Activated CD4-positive, alpha-beta T cell treated with anti-CD3 and anti-CD28 coated beads for 36 hours (primary cell): ENCODE data around the gene ABCG4. TPM values are rescaled to one million over a fixed set of nuclear protein-coding genes. Genes with fewer than 3 reads are reported as not detected.

Source experiments
- ATAC-seq: fragments of 200-7000 bp; cut with Tn5 transposase; one replicate; pipeline ENCODE4 v1.10.0; 2021; ENCODE audit warnings: mild to moderate bottlenecking, moderate library complexity
- CTCF ChIA-PET: fragments of 350-600 bp; sonication (Branson Sonifier 250); formaldehyde crosslinking; loops from one replicate; lab custom pipeline; 2021; ENCODE audit warnings: antibody characterized with exemption; lab: Charles Lee
- POLR2A ChIA-PET: fragments of 350-600 bp; sonication (Branson Sonifier 250); formaldehyde crosslinking; loops from one replicate; lab custom pipeline; 2021; ENCODE audit warnings: antibody characterized with exemption, inconsistent platforms; lab: Charles Lee
- DNase-seq: peaks from one replicate; pipeline ENCODE4 v3.0.0-alpha.2; 2020
- H3K27ac Mint-ChIP-seq: one replicate; pipeline ENCODE4 v1.8.0; 2021; ENCODE audit warnings: mixed read lengths
- H3K27me3 Mint-ChIP-seq: one replicate; pipeline ENCODE4 v1.8.0; 2021; ENCODE audit warnings: mixed read lengths
- H3K36me3 Mint-ChIP-seq: one replicate; pipeline ENCODE4 v1.8.0; 2021; ENCODE audit warnings: low read depth, mixed read lengths
- H3K4me1 Mint-ChIP-seq: one replicate; pipeline ENCODE4 v1.8.0; 2021; ENCODE audit warnings: mixed read lengths
- H3K4me3 Mint-ChIP-seq: one replicate; pipeline ENCODE4 v1.8.0; 2021; ENCODE audit warnings: mild to moderate bottlenecking, moderate library complexity, mixed read lengths
- H3K9me3 Mint-ChIP-seq: one replicate; pipeline ENCODE4 v1.8.0; 2021; ENCODE audit warnings: low read depth, mixed read lengths
- intact Hi-C, 2 experiments: fragments of 100-400 bp; cut with DNase I in 1 of 2; cut with micrococcal nuclease in 1 of 2; formaldehyde crosslinking; loops; one replicate each; pipeline versions ENCODE4 v1.14.2 to v1.15.1; 2022 to 2024; cut with DNase I, micrococcal nuclease
- total RNA-seq, 2 experiments: library from RNA; stranded (reverse); gene quantifications; one replicate each; pipeline ENCODE4 v1.2.3, GENCODE V29; 2021

ABCG4 gene
- total RNA-seq, 2 experiments from 2014 or later: not detected

GRCh38 chr11:119167933-119168332 is 19.1 kb downstream of the ABCG4 start:
- Mint-ChIP-seq H3K36me3 (no peaks in the 10 kb centered on the region), H3K4me1 (peaks cover 11% of the 10 kb centered on the region), H3K27ac (no peak overlapping the region), H3K27me3 (no peaks in the 10 kb centered on the region), H3K9me3 (no peaks in the 10 kb centered on the region), H3K4me3 (peak overlapping the region; percentile 88)
- ChIA-PET CTCF (interaction anchor here (1.4 to 1.5 kb wide), 2 partner anchors 15 to 28 kb away, joined by 3 to 5 read pairs; no protein-coding TSS in a partner anchor), POLR2A (no interaction called here)
- DNase-seq (peak; percentile 37), ATAC-seq (no peak)
- intact Hi-C loops: loop anchor here (1.0 to 5.0 kb wide), 7 partner anchors 29 to 155 kb away; partner anchors contain the start of gene HINFP (in 2 of the 2)

GRCh38 chr11:119168471-119169281 is 19.8 kb downstream of the ABCG4 start, which contains the start of gene NLRX1:
Gene NLRX1, plus strand, starts transcription at chr11:119168725. Its CDS starts 2,679 bp downstream, at chr11:119171404.
- ChIA-PET CTCF (interaction anchor here (0.6 to 2.9 kb wide), 25 partner anchors 9 to 1022 kb away, joined by 3 to 24 read pairs (median 3); partner anchors contain the start of genes C2CD2L, NHERF4, USP2 and VPS11), POLR2A (interaction anchor here (0.6 to 1.3 kb wide), 7 partner anchors 14 to 376 kb away, joined by 3 to 8 read pairs (median 3); partner anchors contain the start of genes C2CD2L, DPAGT1, HMBS and NHERF4)
- DNase-seq (peak; percentile 93), ATAC-seq (peak; percentile 94)
- Mint-ChIP-seq H3K4me3 (peak within 1 kb of the TSS; percentile 88), H3K4me1 (peaks cover 11% of the 10 kb centered on the region), H3K27ac (peak within 1 kb of the TSS; percentile 90), H3K36me3 (no peaks in the 10 kb centered on the region), H3K27me3 (no peaks in the 10 kb centered on the region), H3K9me3 (no peaks in the 10 kb centered on the region)
- intact Hi-C loops: loop anchor here (1.0 to 5.0 kb wide), 8 partner anchors 28 to 155 kb away; partner anchors contain the start of gene HINFP (in 2 of the 2)

GRCh38 chr11:119169282-119169719 is 20.4 kb downstream of the ABCG4 start:
- Mint-ChIP-seq H3K36me3 (no peaks in the 10 kb centered on the region), H3K4me1 (peaks cover 11% of the 10 kb centered on the region), H3K27ac (peak overlapping the region; percentile 90), H3K9me3 (no peaks in the 10 kb centered on the region), H3K27me3 (no peaks in the 10 kb centered on the region), H3K4me3 (peak overlapping the region; percentile 88)
- ChIA-PET POLR2A (interaction anchor here (0.6 to 1.3 kb wide), 7 partner anchors 13 to 377 kb away, joined by 3 to 8 read pairs (median 3); partner anchors contain the start of genes C2CD2L, DPAGT1, HMBS and NHERF4), CTCF (interaction anchor here (0.6 to 2.9 kb wide), 25 partner anchors 9 to 1023 kb away, joined by 3 to 24 read pairs (median 3); partner anchors contain the start of genes C2CD2L, NHERF4, USP2 and VPS11)
- ATAC-seq (peak; percentile 71), DNase-seq (peak; percentile 71)
- intact Hi-C loops: loop anchor here (1.0 to 5.0 kb wide), 4 partner anchors 28 to 74 kb away; partner anchors contain the start of gene HINFP (in 1 of the 2)

- Mint-ChIP-seq H3K4me3 (no peak overlapping the region), H3K27me3 (no peaks in the 10 kb centered on the region), H3K4me1 (peaks cover 19% of the 10 kb centered on the region), H3K36me3 (peaks cover 3% of the 10 kb centered on the region), H3K27ac (no peak overlapping the region), H3K9me3 (no peaks in the 10 kb centered on the region)
- no peak for ATAC-seq
- no peak for DNase-seq
- POLR2A ChIA-PET: no interaction called here
- intact Hi-C loops: no loop called here
- CTCF ChIA-PET: no interaction called here
Measured at GRCh38 chr11:119172513-119172912, 23.7 kb downstream of the ABCG4 start.

GRCh38 chr11:119173453-119173852 is 24.6 kb downstream of the ABCG4 start:
- H3K27me3 Mint-ChIP-seq: no peaks in the 10 kb centered on the region
- DNase-seq (no peak), ATAC-seq (no peak)
- intact Hi-C loops: no loop called here
- no peak overlapping the region for H3K27ac Mint-ChIP-seq
- peaks cover 23% of the 10 kb centered on the region for H3K4me1 Mint-ChIP-seq
- no peak overlapping the region for H3K4me3 Mint-ChIP-seq
- peaks cover 3% of the 10 kb centered on the region for H3K36me3 Mint-ChIP-seq
- ChIA-PET CTCF (interaction anchor here (0.6 kb wide), 1 partner anchor 1448 kb away, joined by 4 read pairs; no protein-coding TSS in a partner anchor), POLR2A (no interaction called here)
- H3K9me3 Mint-ChIP-seq: no peaks in the 10 kb centered on the region

- POLR2A ChIA-PET: no interaction called here
- DNase-seq: no peak
- Mint-ChIP-seq H3K27me3 (no peaks in the 10 kb centered on the region), H3K36me3 (peaks cover 6% of the 10 kb centered on the region), H3K27ac (no peak overlapping the region), H3K4me3 (no peak overlapping the region), H3K9me3 (no peaks in the 10 kb centered on the region), H3K4me1 (peaks cover 16% of the 10 kb centered on the region)
- CTCF ChIA-PET: interaction anchor here (0.5 to 1.8 kb wide), 4 partner anchors 21 to 31 kb away, joined by 3 to 5 read pairs (median 4); partner anchors contain the start of gene CBL
- intact Hi-C loops: no loop called here
- ATAC-seq: peak; percentile 82
Measured at GRCh38 chr11:119175493-119176077, 26.7 kb downstream of the ABCG4 start.

GRCh38 chr11:119178166-119178680 is 29.4 kb downstream of the ABCG4 start:
- Mint-ChIP-seq H3K27me3 (no peaks in the 10 kb centered on the region), H3K36me3 (peaks cover 9% of the 10 kb centered on the region), H3K4me1 (peaks cover 16% of the 10 kb centered on the region), H3K9me3 (no peaks in the 10 kb centered on the region), H3K4me3 (no peak overlapping the region), H3K27ac (no peak overlapping the region)
- CTCF ChIA-PET: interaction anchor here (0.7 kb wide), 2 partner anchors 23 to 564 kb away, joined by 3 read pairs; no protein-coding TSS in a partner anchor
- ATAC-seq: no peak
- no peak for DNase-seq
- POLR2A ChIA-PET: interaction anchor here (0.7 kb wide), 1 partner anchor 68 kb away, joined by 6 read pairs; no protein-coding TSS in a partner anchor
- intact Hi-C loops: no loop called here

- Mint-ChIP-seq H3K9me3 (no peaks in the 10 kb centered on the region), H3K4me1 (peaks cover 17% of the 10 kb centered on the region), H3K4me3 (no peak overlapping the region), H3K36me3 (peaks cover 10% of the 10 kb centered on the region), H3K27me3 (no peaks in the 10 kb centered on the region), H3K27ac (no peak overlapping the region)
- ATAC-seq (no peak), DNase-seq (no peak)
- CTCF ChIA-PET: interaction anchor here (0.6 kb wide), 1 partner anchor 20 kb away, joined by 3 read pairs; no protein-coding TSS in a partner anchor
- POLR2A ChIA-PET: no interaction called here
- intact Hi-C loops: no loop called here
Measured at GRCh38 chr11:119179342-119179741, 30.5 kb downstream of the ABCG4 start.

GRCh38 chr11:119179983-119180382 is 31.1 kb downstream of the ABCG4 start:
- ATAC-seq: no peak
- Mint-ChIP-seq H3K36me3 (peaks cover 15% of the 10 kb centered on the region), H3K27me3 (no peaks in the 10 kb centered on the region), H3K4me3 (no peak overlapping the region), H3K27ac (no peak overlapping the region), H3K4me1 (peaks cover 19% of the 10 kb centered on the region), H3K9me3 (no peaks in the 10 kb centered on the region)
- ChIA-PET CTCF (interaction anchor here (0.6 to 1.2 kb wide), 2 partner anchors 9 to 19 kb away, joined by 3 read pairs; no protein-coding TSS in a partner anchor), POLR2A (no interaction called here)
- intact Hi-C loops: no loop called here
- DNase-seq: no peak

GRCh38 chr11:119180729-119181676 is 32.2 kb downstream of the ABCG4 start:
- Mint-ChIP-seq H3K27ac (no peak overlapping the region), H3K9me3 (no peaks in the 10 kb centered on the region), H3K27me3 (no peaks in the 10 kb centered on the region), H3K4me1 (peaks cover 11% of the 10 kb centered on the region), H3K4me3 (no peak overlapping the region), H3K36me3 (peaks cover 11% of the 10 kb centered on the region)
- intact Hi-C loops: no loop called here
- DNase-seq (no peak), ATAC-seq (no peak)
- POLR2A ChIA-PET: no interaction called here
- CTCF ChIA-PET: interaction anchor here (1.2 kb wide), 1 partner anchor 10 kb away, joined by 3 read pairs; no protein-coding TSS in a partner anchor
